Endothelial cell (in vitro differentiated cells): Measurements from ENCODE around the gene SMIM5. TPM values are rescaled to one million over a fixed set of nuclear protein-coding genes. Genes with fewer than 3 reads are reported as not detected.
A peak's percentile ranks its signal among the peaks of the same experiment; 100 is the strongest.

ENCODE experiments used
- DNase-seq: peaks from one replicate; pipeline ENCODE4 v3.0.0; 2021; ENCODE audit warnings: low spot score
- H3K27ac Mint-ChIP-seq: one replicate; pipeline ENCODE4 v1.8.0; 2021; ENCODE audit warnings: mixed read lengths, inconsistent platforms; ENCODE audit not compliant: unreplicated experiment
- H3K27me3 Mint-ChIP-seq: one replicate; pipeline ENCODE4 v1.8.0; 2021; ENCODE audit warnings: mild to moderate bottlenecking, moderate library complexity, mixed read lengths, inconsistent platforms; ENCODE audit not compliant: unreplicated experiment
- H3K36me3 Mint-ChIP-seq: one replicate; pipeline ENCODE4 v1.8.0; 2021; ENCODE audit warnings: mild to moderate bottlenecking, low read depth, mixed read lengths, inconsistent platforms; ENCODE audit not compliant: unreplicated experiment
- H3K4me1 Mint-ChIP-seq: one replicate; pipeline ENCODE4 v1.8.0; 2021; ENCODE audit warnings: mild to moderate bottlenecking, mixed read lengths, inconsistent platforms; ENCODE audit not compliant: unreplicated experiment
- H3K4me3 Mint-ChIP-seq: one replicate; pipeline ENCODE4 v1.8.0; 2021; ENCODE audit warnings: mild to moderate bottlenecking, mixed read lengths, inconsistent platforms; ENCODE audit not compliant: unreplicated experiment
- H3K9me3 Mint-ChIP-seq: one replicate; pipeline ENCODE4 v1.8.0; 2021; ENCODE audit warnings: mixed read lengths, inconsistent platforms; ENCODE audit not compliant: unreplicated experiment
- CTCF ChIP-seq: fragments of 200-600 bp; sonication (generic); IDR thresholded peaks from one replicate; pipeline ENCODE4 v1.5.0; 2021; ENCODE audit warnings: antibody characterized with exemption; ENCODE audit not compliant: unreplicated experiment
- total RNA-seq: library from RNA; stranded (reverse); fragmentation: NEBNext Ultra II Directional; extraction: Animal tissue kit (Norgen Biotek cat#: 25700); gene quantifications from one replicate; pipeline ENCODE4 v1.2.1, GENCODE V29; 2021; ENCODE audit not compliant: unreplicated experiment

The SMIM5 gene
- total RNA-seq, 1 donor from 2014 or later, result 1.1 TPM

- Mint-ChIP-seq H3K27me3 (peaks cover 20% of the 10 kb centered on the region), H3K9me3 (no peaks in the 10 kb centered on the region), H3K4me3 (no peak overlapping the region), H3K4me1 (no peaks in the 10 kb centered on the region), H3K36me3 (peaks cover 19% of the 10 kb centered on the region), H3K27ac (no peak overlapping the region)
- TF ChIP-seq CTCF, result no peak
- DNase-seq, result no peak
These were observed 11.7 kb upstream of the SMIM5 start for GRCh38 chr17:75621489-75621888.

- TF ChIP-seq CTCF, result no peak
These were observed 11.2 kb upstream of the SMIM5 start for GRCh38 chr17:75622076-75622475.

GRCh38 chr17:75622771-75623273, 10.4 kb upstream of the SMIM5 start:
- TF ChIP-seq CTCF, result no peak
- no peaks in the 10 kb centered on the region for H3K9me3 Mint-ChIP-seq
- DNase-seq, result no peak
- H3K27ac Mint-ChIP-seq, result peak overlapping the region; percentile 7
- peak overlapping the region; percentile 56 for H3K4me3 Mint-ChIP-seq
- H3K36me3 Mint-ChIP-seq, result peaks cover 10% of the 10 kb centered on the region
- no peaks in the 10 kb centered on the region for H3K4me1 Mint-ChIP-seq
- peaks cover 20% of the 10 kb centered on the region for H3K27me3 Mint-ChIP-seq

More at GRCh38 chr17:75622076-75622475, 11.2 kb upstream of the SMIM5 start:
- Mint-ChIP-seq H3K9me3 (no peaks in the 10 kb centered on the region), H3K27ac (no peak overlapping the region), H3K4me3 (peak overlapping the region; percentile 56), H3K36me3 (peaks cover 15% of the 10 kb centered on the region), H3K27me3 (peaks cover 20% of the 10 kb centered on the region), H3K4me1 (no peaks in the 10 kb centered on the region)
- DNase-seq, result no peak

GRCh38 chr17:75623386-75623785, 9.8 kb upstream of the SMIM5 start:
- H3K4me1 Mint-ChIP-seq, result no peaks in the 10 kb centered on the region
- H3K27ac Mint-ChIP-seq, result no peak overlapping the region
- H3K9me3 Mint-ChIP-seq, result no peaks in the 10 kb centered on the region
- no peak overlapping the region for H3K4me3 Mint-ChIP-seq
- peaks cover 10% of the 10 kb centered on the region for H3K36me3 Mint-ChIP-seq
- TF ChIP-seq CTCF, result no peak
- DNase-seq, result no peak
- H3K27me3 Mint-ChIP-seq, result peaks cover 16% of the 10 kb centered on the region

- Mint-ChIP-seq H3K9me3 (no peaks in the 10 kb centered on the region), H3K36me3 (peaks cover 10% of the 10 kb centered on the region), H3K27me3 (peaks cover 11% of the 10 kb centered on the region), H3K4me3 (no peak overlapping the region), H3K4me1 (no peaks in the 10 kb centered on the region), H3K27ac (no peak overlapping the region)
- DNase-seq, result no peak
- no peak for TF ChIP-seq CTCF
These were observed 9.2 kb upstream of the SMIM5 start for GRCh38 chr17:75624021-75624420.
